Measurements from ENCODE around the gene EFNA5.
"Not testable (repeated sequence)": the region's sequence is repeated elsewhere in the genome, so short reads cannot be mapped to it uniquely, and the experiment has no call there.

The EFNA5 gene

GRCh38 chr5:107477492-107477891, 193.2 kb downstream of the EFNA5 start:
- DNase-seq = no peak

- no peak for DNase-seq
Observed at GRCh38 chr5:107476783-107477182, 194.0 kb downstream of the EFNA5 start.

- DNase-seq = no peak
Observed at GRCh38 chr5:107474716-107475489, 195.8 kb downstream of the EFNA5 start.

GRCh38 chr5:107474361-107474715, 196.4 kb downstream of the EFNA5 start:
- DNase-seq = no peak

GRCh38 chr5:107472620-107473064, 198.1 kb downstream of the EFNA5 start:
- no peak for DNase-seq

- DNase-seq = no peak
Observed at GRCh38 chr5:107470295-107470582, 200.5 kb downstream of the EFNA5 start.

GRCh38 chr5:107469485-107470294, 201.0 kb downstream of the EFNA5 start:
- DNase-seq = no peak

GRCh38 chr5:107469064-107469463, 201.7 kb downstream of the EFNA5 start:
- no peak for DNase-seq

- DNase-seq = no peak
Observed at GRCh38 chr5:107468276-107468675, 202.5 kb downstream of the EFNA5 start.

- no peak for DNase-seq
Observed at GRCh38 chr5:107467137-107467932, 203.4 kb downstream of the EFNA5 start.

GRCh38 chr5:107466233-107466769, 204.4 kb downstream of the EFNA5 start:
- no peak for DNase-seq

- no peak for DNase-seq
Observed at GRCh38 chr5:107464876-107465275, 205.9 kb downstream of the EFNA5 start.

- DNase-seq = no peak
Observed at GRCh38 chr5:107464416-107464815, 206.3 kb downstream of the EFNA5 start.

- no peak for DNase-seq
Observed at GRCh38 chr5:107463731-107464130, 207.0 kb downstream of the EFNA5 start.

- no peak for DNase-seq
Observed at GRCh38 chr5:107461770-107462169, 209.0 kb downstream of the EFNA5 start.

- DNase-seq = no peak
Observed at GRCh38 chr5:107460789-107461188, 209.9 kb downstream of the EFNA5 start.

- no peak for DNase-seq
Observed at GRCh38 chr5:107459605-107460004, 211.1 kb downstream of the EFNA5 start.

GRCh38 chr5:107458322-107458721, 212.4 kb downstream of the EFNA5 start:
- no peak for DNase-seq

GRCh38 chr5:107457881-107458280, 212.9 kb downstream of the EFNA5 start:
- DNase-seq = no peak

- DNase-seq = no peak
Observed at GRCh38 chr5:107457138-107457537, 213.6 kb downstream of the EFNA5 start.

- peak; percentile 21 for DNase-seq
Observed at GRCh38 chr5:107456281-107456715, 214.4 kb downstream of the EFNA5 start.

GRCh38 chr5:107455111-107455544, 215.6 kb downstream of the EFNA5 start:
- no peak for DNase-seq

- DNase-seq = not testable (repeated sequence)
Observed at GRCh38 chr5:107451827-107452226, 218.9 kb downstream of the EFNA5 start.

All from NCI-H524 treated with DMSO at 0.1 percent for 48 hours (cell line).